A549 (cell line): ENCODE data around the gene RPS6KA4. TPM values are rescaled to one million over a fixed set of nuclear protein-coding genes. Genes with fewer than 3 reads are reported as not detected.
A peak's percentile ranks its signal among the peaks of the same experiment; 100 is the strongest.

Source experiments
- ATAC-seq, 2 experiments: fragments of 200-7000 bp in 1 of 2; fragments of >200 bp in 1 of 2; cut with Nextera tagmentation in 1 of 2; cut with Tn5 transposase in 1 of 2; 3 replicates each; pipeline versions ENCODE4 v1.8.0 to v1.9.1; 2018 to 2020; ENCODE audit warnings: mild to moderate bottlenecking in 1 of 2, moderate library complexity in 1 of 2
- CTCF ChIA-PET: fragments of 300-600 bp; sonication (Branson Sonifier 250); formaldehyde crosslinking; extraction: SDS; loops from one replicate; lab custom pipeline; 2021; ENCODE audit warnings: antibody characterized with exemption, inconsistent platforms; lab: Yijun Ruan, JAX
- POLR2A ChIA-PET: fragments of 350-600 bp; formaldehyde crosslinking; extraction: SDS; loops from one replicate; lab custom pipeline; 2021; ENCODE audit warnings: antibody characterized with exemption, inconsistent platforms; lab: Yijun Ruan, JAX
- DNase-seq, 2 experiments: peaks; one replicate each; pipeline versions ENCODE4 v3.0.0 to v3.0.0-alpha.2; 2011 to 2016; ENCODE audit warnings: low read depth in 1 of 2, low spot score in 1 of 2
- FAIRE-seq: peaks from 2 replicates; lab custom pipeline; 2011; peaks lifted over from hg19 to GRCh38; lab: Jason Lieb, UNC
- H3K27ac ChIP-seq, 2 experiments: fragments of >200 bp; sonication (Bioruptor Twin); formaldehyde crosslinking; 3 replicates each; pipeline ENCODE4 v1.5.1; 2016 to 2017
- H3K4me1 ChIP-seq: fragments of >200 bp; sonication (Bioruptor Twin); formaldehyde crosslinking; 3 replicates; pipeline ENCODE4 v1.6.1; 2016
- H3K4me2 ChIP-seq: fragments of >200 bp; sonication (Bioruptor Twin); formaldehyde crosslinking; 3 replicates; pipeline ENCODE4 v1.6.1; 2016
- H3K4me3 ChIP-seq: fragments of >200 bp; sonication (Bioruptor Twin); formaldehyde crosslinking; 3 replicates; pipeline ENCODE4 v1.5.1; 2016
- H3K9me3 ChIP-seq: fragments of >200 bp; sonication (Bioruptor Twin); formaldehyde crosslinking; 3 replicates; pipeline ENCODE4 v1.6.1; 2016
- BHLHE40 ChIP-seq: IDR thresholded peaks from 2 replicates; pipeline ENCODE4 v1.6.1; 2012; ENCODE audit warnings: low read depth, low read length, inconsistent platforms
- CEBPB ChIP-seq, 2 experiments: fragments of >200 bp in 1 of 2; sonication (Bioruptor Twin) in 1 of 2; formaldehyde crosslinking in 1 of 2; IDR thresholded peaks; 2 replicates each; pipeline ENCODE4 v1.6.1; 2012 to 2016
- CHD2 ChIP-seq: fragments of 150-350 bp; IDR thresholded peaks from 2 replicates; pipeline ENCODE4 v1.6.1; 2014; ENCODE audit warnings: low read length; ENCODE audit not compliant: partially characterized antibody
- EP300 ChIP-seq, 2 experiments: fragments of >200 bp; sonication (Bioruptor Twin); formaldehyde crosslinking; IDR thresholded peaks; 2 replicates in 1 of 2; 3 replicates in 1 of 2; pipeline ENCODE4 v1.6.1; 2016 to 2017
- FOSL2 ChIP-seq, 2 experiments: fragments of 450-650 bp in 1 of 2; fragments of >200 bp in 1 of 2; sonication (Bioruptor Twin) in 1 of 2; formaldehyde crosslinking; IDR thresholded peaks; 2 replicates each; pipeline versions ENCODE4 v1.5.0 to v1.6.1; 2016 to 2020; ENCODE audit warnings: mild to moderate bottlenecking in 1 of 2, moderate library complexity in 1 of 2
- GATA3 ChIP-seq: IDR thresholded peaks from 2 replicates; pipeline ENCODE4 v1.6.1; 2012; ENCODE audit warnings: borderline replicate concordance
- HOXB13 ChIP-seq: fragments of 250-450 bp; sonication (Bioruptor Pico); IDR thresholded peaks from 2 replicates; pipeline ENCODE4 v1.5.0; 2020; ENCODE audit warnings: low read depth, mild to moderate bottlenecking, moderate library complexity
- HOXB5 ChIP-seq: fragments of 250-450 bp; sonication (Bioruptor Pico); IDR thresholded peaks from 2 replicates; pipeline ENCODE4 v1.5.0; 2020; ENCODE audit warnings: mild to moderate bottlenecking, moderate library complexity
- JUN ChIP-seq, 2 experiments: fragments of >200 bp; sonication (Bioruptor Twin); formaldehyde crosslinking; IDR thresholded peaks; 2 replicates in 1 of 2; 3 replicates in 1 of 2; pipeline ENCODE4 v1.6.1; 2016 to 2017
- JUNB ChIP-seq: fragments of >200 bp; sonication (Bioruptor Twin); formaldehyde crosslinking; IDR thresholded peaks from 2 replicates; pipeline ENCODE4 v1.6.1; 2016
- KDM1A ChIP-seq: fragments of 200-600 bp; sonication (generic); IDR thresholded peaks from 2 replicates; pipeline ENCODE4 v1.6.1; 2016; ENCODE audit warnings: low read depth, mild to moderate bottlenecking
- KDM5A ChIP-seq: fragments of 200-600 bp; sonication (generic); IDR thresholded peaks from 2 replicates; pipeline ENCODE4 v1.6.1; 2016; ENCODE audit warnings: antibody characterized with exemption, mild to moderate bottlenecking
- MAFK ChIP-seq: fragments of 450-650 bp; IDR thresholded peaks from 2 replicates; pipeline ENCODE4 v1.6.1; 2014; ENCODE audit not compliant: partially characterized antibody
- MAZ ChIP-seq: fragments of 150-350 bp; IDR thresholded peaks from 2 replicates; pipeline ENCODE4 v1.6.1; 2014; ENCODE audit warnings: antibody characterized with exemption, low read depth, low read length, borderline replicate concordance
- MYC ChIP-seq: IDR thresholded peaks from 2 replicates; pipeline ENCODE4 v1.6.1; 2012; ENCODE audit warnings: mild to moderate bottlenecking, inconsistent platforms, low read length, improper control_type of control experiment, borderline replicate concordance
- NPAS2 ChIP-seq: fragments of 250-450 bp; sonication (Bioruptor Pico); IDR thresholded peaks from 2 replicates; pipeline ENCODE4 v1.8.0; 2022; ENCODE audit warnings: mild to moderate bottlenecking, moderate library complexity, borderline replicate concordance
- RARB ChIP-seq: fragments of 250-450 bp; sonication (Bioruptor Pico); IDR thresholded peaks from 2 replicates; pipeline ENCODE4 v1.8.0; 2021; ENCODE audit warnings: mild to moderate bottlenecking, moderate library complexity
- REST ChIP-seq: fragments of 200-600 bp; sonication (generic); IDR thresholded peaks from 2 replicates; pipeline ENCODE4 v1.6.1; 2016; ENCODE audit warnings: antibody characterized with exemption, mild to moderate bottlenecking, moderate library complexity
- RFX5 ChIP-seq: fragments of 450-650 bp; IDR thresholded peaks from 2 replicates; pipeline ENCODE4 v1.7.1; 2014; ENCODE audit warnings: antibody characterized with exemption, mild to moderate bottlenecking, moderate library complexity
- RNF2 ChIP-seq: fragments of 200-600 bp; sonication (generic); IDR thresholded peaks from 2 replicates; pipeline ENCODE4 v1.6.1; 2016; ENCODE audit warnings: low read depth, mild to moderate bottlenecking, antibody characterized with exemption, moderate library complexity, borderline replicate concordance
- SMC3 ChIP-seq: fragments of >200 bp; sonication (Bioruptor Twin); formaldehyde crosslinking; IDR thresholded peaks from 3 replicates; pipeline ENCODE4 v1.6.1; 2018; ENCODE audit warnings: inconsistent platforms
- SREBF2 ChIP-seq: fragments of 450-650 bp; IDR thresholded peaks from 2 replicates; pipeline ENCODE4 v1.6.1; 2014; ENCODE audit warnings: mild to moderate bottlenecking, moderate library complexity
- TFCP2L1 ChIP-seq: fragments of 250-450 bp; sonication (Bioruptor Pico); IDR thresholded peaks from 2 replicates; pipeline ENCODE4 v1.5.0; 2021; ENCODE audit warnings: mild to moderate bottlenecking
- WGBS: methylation state at CpG from one replicate; pipeline ENCODE4 v1.1.6; 2017; ENCODE audit errors: missing lambda C conversion rate; 5-methylcytosine and 5-hydroxymethylcytosine counted together
- polyA plus RNA-seq, 4 experiments: library from polyadenylated mRNA; depleted of rRNA in 3 of 4; stranded (reverse); fragments of >200 nt; fragmentation: RNase III in 1 of 4; extraction: RNeasy Plus Mini Kit Qiagen cat#74134 plus additional on column Dnase treatment in 1 of 4; gene quantifications; 2 replicates in 3 of 4; 3 replicates in 1 of 4; pipeline ENCODE4 v1.2.3, GENCODE V29; 2011 to 2017
- TF ChIP-seq, protein P1 (sequence below): fragments of >200 bp; sonication (Bioruptor Twin); formaldehyde crosslinking; IDR thresholded peaks from 3 replicates; pipeline ENCODE4 v1.6.1; 2016
- TF ChIP-seq, protein P2 (sequence below): fragments of 450-650 bp; IDR thresholded peaks from 2 replicates; pipeline ENCODE4 v1.6.1; 2014; ENCODE audit warnings: antibody characterized with exemption
- TF ChIP-seq, protein P3 (sequence below): IDR thresholded peaks from 2 replicates; pipeline ENCODE4 v1.6.1; 2012
- TF ChIP-seq, protein P4 (sequence below): IDR thresholded peaks from 2 replicates; pipeline ENCODE4 v1.6.1; 2012
- TF ChIP-seq, protein P5 (sequence below): fragments of >200 bp; sonication (Bioruptor Twin); formaldehyde crosslinking; IDR thresholded peaks from 2 replicates; pipeline ENCODE4 v1.6.1; 2016

Gene RPS6KA4
- polyA plus RNA-seq, 2 of the 4 experiments (the other 2 are of a cell fraction) = 21.4 to 35.9 TPM

- WGBS = 8% methylated on average over 13 of the region's 13 CpGs
- peak overlapping the region; percentile 70 for H3K4me2 ChIP-seq
- FAIRE-seq (no peak), ATAC-seq (peak; percentile 87 to 94), DNase-seq (peak; percentile 96 to 97)
- H3K4me3 ChIP-seq = no peak overlapping the region
- ChIA-PET POLR2A (interaction anchor here (0.8 to 1.8 kb wide), 3 partner anchors 18 to 31 kb away, joined by 3 to 19 read pairs (median 4); partner anchors contain the start of genes PRDX5 and TRMT112), CTCF (interaction anchor here (1.0 to 33.9 kb wide), 6 partner anchors 9 to 25 kb away, joined by 3 to 996 read pairs (median 6); partner anchors contain the start of genes CATSPERZ, ESRRA, PRDX5 and TRMT112)
- peaks cover 36% of the 10 kb centered on the region for H3K4me1 ChIP-seq
- no peaks in the 10 kb centered on the region for H3K9me3 ChIP-seq
- TF ChIP-seq, protein P1, sequence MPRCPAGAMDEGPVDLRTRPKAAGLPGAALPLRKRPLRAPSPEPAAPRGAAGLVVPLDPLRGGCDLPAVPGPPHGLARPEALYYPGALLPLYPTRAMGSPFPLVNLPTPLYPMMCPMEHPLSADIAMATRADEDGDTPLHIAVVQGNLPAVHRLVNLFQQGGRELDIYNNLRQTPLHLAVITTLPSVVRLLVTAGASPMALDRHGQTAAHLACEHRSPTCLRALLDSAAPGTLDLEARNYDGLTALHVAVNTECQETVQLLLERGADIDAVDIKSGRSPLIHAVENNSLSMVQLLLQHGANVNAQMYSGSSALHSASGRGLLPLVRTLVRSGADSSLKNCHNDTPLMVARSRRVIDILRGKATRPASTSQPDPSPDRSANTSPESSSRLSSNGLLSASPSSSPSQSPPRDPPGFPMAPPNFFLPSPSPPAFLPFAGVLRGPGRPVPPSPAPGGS = 0 out of 3 replicates have a peak, but pooled peaks have one; percentile 24
- TF ChIP-seq, protein P2, sequence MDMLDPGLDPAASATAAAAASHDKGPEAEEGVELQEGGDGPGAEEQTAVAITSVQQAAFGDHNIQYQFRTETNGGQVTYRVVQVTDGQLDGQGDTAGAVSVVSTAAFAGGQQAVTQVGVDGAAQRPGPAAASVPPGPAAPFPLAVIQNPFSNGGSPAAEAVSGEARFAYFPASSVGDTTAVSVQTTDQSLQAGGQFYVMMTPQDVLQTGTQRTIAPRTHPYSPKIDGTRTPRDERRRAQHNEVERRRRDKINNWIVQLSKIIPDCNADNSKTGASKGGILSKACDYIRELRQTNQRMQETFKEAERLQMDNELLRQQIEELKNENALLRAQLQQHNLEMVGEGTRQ = peak; percentile 44; the same call in 1 of the 2 replicates
- TF ChIP-seq BHLHE40 (0 out of 2 replicates have a peak, but pooled peaks have one; percentile 31), MYC (peak; percentile 56; the same call in 1 of the 2 replicates), TFCP2L1 (CRISPR knock-in tag) (no peak), JUNB (peak; percentile 88), JUN (IDR thresholded peaks at IDR 0.05) (peak; percentile 44 to 65; a peak in 2 of 5 replicates), NPAS2 (CRISPR knock-in tag) (no peak), MAFK (peak; percentile 44), GATA3 (peak; percentile 75; the same call in 1 of the 2 replicates), RFX5 (no peak; the same call in 1 of the 2 replicates), CHD2 (peak; percentile 21), REST (no peak), KDM1A (peak; percentile 80; the same call in 1 of the 2 replicates), MAZ (0 out of 2 replicates have a peak, but pooled peaks have one; percentile 53), FOSL2 (IDR thresholded peaks at IDR 0.05) (peak; percentile 86), FOSL2 (CRISPR knock-in tag; IDR thresholded peaks at IDR 0.05) (peak; percentile 97), EP300 (IDR thresholded peaks at IDR 0.05) (peak in 1 of 2 experiments; percentile 52; a peak in 1 of 5 replicates), CEBPB (IDR thresholded peaks at IDR 0.05) (peak; percentile 92 to 98), SREBF2 (no peak), HOXB5 (0 out of 2 replicates have a peak, but pooled peaks have one; percentile 54), RNF2 (no peak), SMC3 (no peak), KDM5A (no peak), RARB (CRISPR knock-in tag) (no peak), HOXB13 (CRISPR knock-in tag) (no peak)
- TF ChIP-seq, protein P3, sequence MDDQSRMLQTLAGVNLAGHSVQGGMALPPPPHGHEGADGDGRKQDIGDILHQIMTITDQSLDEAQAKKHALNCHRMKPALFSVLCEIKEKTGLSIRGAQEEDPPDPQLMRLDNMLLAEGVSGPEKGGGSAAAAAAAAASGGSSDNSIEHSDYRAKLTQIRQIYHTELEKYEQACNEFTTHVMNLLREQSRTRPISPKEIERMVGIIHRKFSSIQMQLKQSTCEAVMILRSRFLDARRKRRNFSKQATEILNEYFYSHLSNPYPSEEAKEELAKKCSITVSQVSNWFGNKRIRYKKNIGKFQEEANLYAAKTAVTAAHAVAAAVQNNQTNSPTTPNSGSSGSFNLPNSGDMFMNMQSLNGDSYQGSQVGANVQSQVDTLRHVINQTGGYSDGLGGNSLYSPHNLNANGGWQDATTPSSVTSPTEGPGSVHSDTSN = peak; percentile 88
- TF ChIP-seq, protein P4, sequence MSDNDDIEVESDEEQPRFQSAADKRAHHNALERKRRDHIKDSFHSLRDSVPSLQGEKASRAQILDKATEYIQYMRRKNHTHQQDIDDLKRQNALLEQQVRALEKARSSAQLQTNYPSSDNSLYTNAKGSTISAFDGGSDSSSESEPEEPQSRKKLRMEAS = 0 out of 2 replicates have a peak, but pooled peaks have one; percentile 53
- TF ChIP-seq, protein P5, sequence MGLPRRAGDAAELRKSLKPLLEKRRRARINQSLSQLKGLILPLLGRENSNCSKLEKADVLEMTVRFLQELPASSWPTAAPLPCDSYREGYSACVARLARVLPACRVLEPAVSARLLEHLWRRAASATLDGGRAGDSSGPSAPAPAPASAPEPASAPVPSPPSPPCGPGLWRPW = 0 out of 2 replicates have a peak, but pooled peaks have one; percentile 56
- peak overlapping the region; percentile 51 to 91 for H3K27ac ChIP-seq
These were observed 23.9 kb upstream of the RPS6KA4 start for GRCh38 chr11:64334764-64335735.
